Measurements from ENCODE around the gene CHRNA5.
"Not testable (repeated sequence)": the region's sequence is repeated elsewhere in the genome, so short reads cannot be mapped to it uniquely, and the experiment has no call there.

Gene CHRNA5

DNA sequence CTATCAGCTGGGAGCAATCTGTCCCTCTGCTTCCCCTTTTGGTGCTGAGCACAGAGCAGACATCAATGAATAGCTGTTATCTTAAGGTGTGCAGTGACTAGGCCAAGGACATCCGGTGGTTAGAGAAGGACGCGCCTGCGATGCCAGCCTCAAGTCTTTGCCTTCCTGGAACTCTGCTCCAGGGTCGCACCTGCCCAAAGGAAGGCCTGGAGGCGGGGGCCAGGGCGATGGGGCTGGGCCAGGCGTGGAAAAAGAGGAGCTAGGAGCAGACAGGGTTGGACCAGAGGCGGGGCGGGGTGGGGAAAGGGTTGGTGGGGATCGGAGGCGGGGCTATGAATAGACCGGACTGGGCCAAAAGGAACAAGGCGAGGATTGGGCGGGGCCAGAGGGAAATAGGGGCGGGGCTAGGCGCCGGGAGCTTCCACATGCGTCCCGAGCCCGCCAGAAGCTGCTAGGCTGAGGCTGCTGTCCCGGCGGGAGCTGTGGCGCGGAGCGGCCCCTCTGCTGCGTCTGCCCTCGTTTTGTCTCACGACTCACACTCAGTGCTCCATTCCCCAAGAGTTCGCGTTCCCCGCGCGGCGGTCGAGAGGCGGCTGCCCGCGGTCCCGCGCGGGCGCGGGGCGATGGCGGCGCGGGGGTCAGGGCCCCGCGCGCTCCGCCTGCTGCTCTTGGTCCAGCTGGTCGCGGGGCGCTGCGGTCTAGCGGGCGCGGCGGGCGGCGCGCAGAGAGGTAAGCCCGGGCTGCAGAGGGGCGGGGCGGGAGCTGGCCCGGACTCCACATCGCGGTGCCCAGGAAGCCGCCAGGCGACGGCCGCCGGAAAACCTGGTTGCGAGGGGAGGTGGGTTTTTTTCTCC, at the start of gene CHRNA5:
Gene CHRNA5 (plus strand): TSS at position 424 of the 854 bp plus-strand sequence. CDS start 200 bp downstream, at position 624.
- peak; percentile 86 for DNase-seq (ENCODE audit: low spot score)

DNA sequence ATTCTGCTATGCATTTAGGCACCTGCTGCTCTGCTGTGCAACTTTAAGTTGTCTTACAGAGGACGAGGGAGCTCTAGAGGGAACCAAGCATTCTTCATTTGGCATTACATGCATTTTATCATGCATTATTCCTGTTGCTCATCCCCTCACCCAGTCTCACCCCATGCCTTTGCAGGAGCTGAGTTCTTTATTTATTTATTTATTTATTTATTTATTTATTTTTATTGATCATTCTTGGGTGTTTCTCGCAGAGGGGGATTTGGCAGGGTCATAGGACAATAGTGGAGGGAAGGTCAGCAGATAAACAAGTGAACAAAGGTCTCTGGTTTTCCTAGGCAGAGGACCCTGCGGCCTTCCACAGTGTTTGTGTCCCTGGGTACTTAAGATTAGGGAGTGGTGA, 45.3 kb upstream of the CHRNA5 start:
- DNase-seq (ENCODE audit: low spot score) = not testable (repeated sequence)

DNA sequence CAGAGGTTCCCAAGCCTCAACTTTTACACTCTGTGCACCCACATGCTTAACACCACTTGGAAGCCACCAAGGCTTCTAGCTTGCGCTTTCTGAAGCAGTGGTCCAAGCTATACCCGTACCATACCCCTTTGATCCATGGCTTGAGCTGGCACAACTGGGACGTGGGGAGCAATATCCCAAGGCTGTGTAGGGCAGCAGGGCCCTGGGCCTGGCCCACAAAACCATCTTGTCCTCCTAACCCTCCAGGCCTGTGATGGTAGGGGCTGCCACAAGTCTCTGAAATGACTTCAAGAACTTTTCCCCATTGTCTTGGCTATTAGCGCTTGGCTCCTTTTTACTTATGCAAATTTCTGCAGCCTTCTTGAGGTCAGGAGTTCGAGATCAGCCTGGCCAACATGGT, 41.1 kb upstream of the CHRNA5 start:
- DNase-seq (ENCODE audit: low spot score) = no peak

DNA sequence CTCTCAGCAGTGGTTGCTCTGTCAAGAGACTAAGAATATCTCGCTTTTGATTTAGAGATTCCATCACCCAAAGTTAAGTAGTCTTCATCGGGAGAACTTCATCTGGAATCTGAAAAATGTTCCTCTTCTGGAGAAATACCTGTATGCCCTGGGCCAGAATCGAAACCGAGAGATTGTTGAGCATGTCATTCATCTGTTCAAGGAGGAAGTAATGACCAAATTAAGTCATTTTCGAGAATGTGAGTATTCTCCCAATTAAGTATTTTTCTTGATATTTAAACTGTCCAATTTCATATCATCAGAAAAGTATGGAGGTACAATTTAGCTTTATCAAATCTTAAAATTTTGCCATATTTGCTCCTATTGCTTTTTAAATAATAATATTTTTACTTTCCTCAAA, 38.0 kb upstream of the CHRNA5 start:
- no peak for DNase-seq (ENCODE audit: low spot score)

DNA sequence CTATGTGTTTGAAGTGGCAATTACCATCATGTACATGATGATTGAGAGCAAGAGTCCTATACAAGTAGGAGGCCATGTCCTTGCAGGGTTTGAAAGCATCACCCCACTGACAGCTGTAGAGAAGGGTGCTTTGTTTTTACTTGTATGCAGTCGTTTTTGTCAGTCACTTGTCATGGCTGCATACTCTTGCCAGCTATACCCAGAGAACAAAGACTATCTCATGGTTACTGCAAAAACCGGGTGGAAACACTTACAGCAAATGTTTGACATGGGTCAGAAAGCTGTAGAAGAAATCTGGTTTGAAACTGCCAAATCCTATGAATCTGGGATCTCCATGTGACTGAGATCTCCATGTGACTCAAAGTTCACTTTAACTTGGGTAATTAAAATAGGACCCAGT, 32.0 kb upstream of the CHRNA5 start:
- no peak for DNase-seq (ENCODE audit: low spot score)

DNA sequence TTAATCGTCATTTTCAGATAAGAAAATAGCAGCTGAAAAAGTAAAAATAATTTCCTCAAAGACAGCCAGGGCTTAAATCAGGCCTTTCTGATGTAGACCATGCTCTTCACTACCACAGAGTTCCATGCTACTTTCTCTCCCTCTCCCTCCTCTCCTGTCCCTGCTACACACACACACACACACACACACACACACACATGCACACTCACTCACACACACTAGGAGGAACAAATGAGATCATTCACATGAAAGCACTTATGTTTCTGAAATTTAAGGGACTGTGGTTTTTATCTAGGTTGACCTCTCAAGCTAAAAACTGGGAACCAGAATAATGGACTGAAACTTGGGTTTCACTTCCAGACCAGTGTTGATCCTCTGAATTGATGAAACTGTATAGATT, 29.2 kb upstream of the CHRNA5 start:
- no peak for DNase-seq (ENCODE audit: low spot score)

DNA sequence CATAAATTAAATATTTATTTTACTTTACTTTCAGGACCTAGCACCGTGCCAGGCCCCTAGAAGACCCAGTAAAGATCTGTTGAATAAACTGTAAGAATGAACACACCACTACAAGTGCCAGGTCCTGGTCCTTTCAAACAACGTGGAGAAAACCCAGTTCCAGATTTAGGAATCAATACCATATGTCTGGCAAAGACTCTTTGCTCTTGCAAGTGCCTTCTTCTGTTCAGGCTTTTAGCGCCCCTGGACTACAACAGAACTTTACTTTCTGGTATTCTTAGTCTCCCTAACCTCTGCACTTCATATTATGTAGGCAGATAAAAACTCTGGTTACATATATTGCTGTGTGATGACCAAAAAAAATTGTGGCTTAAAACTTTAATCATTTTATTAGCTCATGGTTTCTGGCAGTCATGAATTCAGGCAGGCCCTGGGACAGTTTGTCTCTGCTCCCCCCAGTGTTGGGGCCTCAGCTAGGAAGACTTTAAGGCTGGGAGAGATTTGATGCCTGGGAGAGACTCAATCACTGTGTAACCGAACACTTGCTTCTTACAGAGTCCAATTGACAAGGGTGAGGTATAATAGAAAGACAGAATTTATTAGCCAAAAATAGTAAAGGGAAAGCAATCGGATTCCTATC, 27.9 kb upstream of the CHRNA5 start:
- no peak for DNase-seq (ENCODE audit: low spot score)

DNA sequence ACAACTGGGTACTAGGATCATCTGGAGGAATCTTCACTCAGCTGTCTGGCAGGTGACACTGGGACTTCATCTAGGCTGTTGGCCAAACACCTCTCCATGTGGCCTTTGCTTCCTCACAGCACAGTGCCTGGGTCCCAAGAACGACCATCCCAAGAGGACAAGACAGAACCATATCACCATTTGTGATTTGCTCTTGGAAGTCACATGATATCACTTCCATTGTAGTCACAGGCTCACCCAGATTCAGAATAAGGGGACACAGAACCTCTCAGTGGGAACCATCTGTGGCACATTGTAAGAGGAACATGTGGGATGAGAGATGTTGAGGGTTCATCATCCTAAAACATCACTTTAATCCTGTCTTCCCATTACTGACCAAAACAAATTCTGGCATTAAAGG, 27.0 kb upstream of the CHRNA5 start:
- no peak for DNase-seq (ENCODE audit: low spot score)

DNA sequence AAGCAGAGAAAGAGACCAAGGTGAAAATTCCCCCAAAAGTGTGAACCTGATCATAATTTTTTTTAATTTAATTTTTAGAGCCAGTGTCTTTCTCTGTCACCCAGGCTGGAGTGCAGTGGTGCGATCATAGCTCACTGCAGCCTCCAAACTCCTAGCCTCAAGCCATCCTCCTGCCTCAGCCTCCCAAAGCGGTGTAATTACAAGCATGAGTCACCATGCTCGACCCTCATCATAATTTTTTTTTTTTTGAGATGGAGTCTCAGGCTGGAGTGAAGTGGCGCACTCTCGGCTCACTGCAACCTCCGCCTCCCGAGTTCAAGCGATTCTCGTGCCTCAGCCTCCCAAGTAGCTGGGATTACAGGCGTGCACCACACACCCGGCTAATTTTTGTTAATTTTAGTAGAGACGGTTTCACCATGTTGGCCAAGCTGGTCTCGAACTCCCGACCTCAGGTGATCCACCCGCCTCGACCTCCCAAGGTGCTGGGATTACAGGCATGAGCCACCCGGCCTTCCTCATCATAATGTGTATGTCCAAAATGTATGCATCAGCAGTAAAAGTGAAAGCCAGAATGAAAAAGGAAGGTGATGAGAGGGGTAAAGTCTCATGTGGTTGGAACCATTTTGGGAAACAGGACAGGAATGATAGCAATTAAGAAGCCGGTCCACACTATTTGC, 25.7 kb upstream of the CHRNA5 start:
- not testable (repeated sequence) for DNase-seq (ENCODE audit: low spot score)

DNA sequence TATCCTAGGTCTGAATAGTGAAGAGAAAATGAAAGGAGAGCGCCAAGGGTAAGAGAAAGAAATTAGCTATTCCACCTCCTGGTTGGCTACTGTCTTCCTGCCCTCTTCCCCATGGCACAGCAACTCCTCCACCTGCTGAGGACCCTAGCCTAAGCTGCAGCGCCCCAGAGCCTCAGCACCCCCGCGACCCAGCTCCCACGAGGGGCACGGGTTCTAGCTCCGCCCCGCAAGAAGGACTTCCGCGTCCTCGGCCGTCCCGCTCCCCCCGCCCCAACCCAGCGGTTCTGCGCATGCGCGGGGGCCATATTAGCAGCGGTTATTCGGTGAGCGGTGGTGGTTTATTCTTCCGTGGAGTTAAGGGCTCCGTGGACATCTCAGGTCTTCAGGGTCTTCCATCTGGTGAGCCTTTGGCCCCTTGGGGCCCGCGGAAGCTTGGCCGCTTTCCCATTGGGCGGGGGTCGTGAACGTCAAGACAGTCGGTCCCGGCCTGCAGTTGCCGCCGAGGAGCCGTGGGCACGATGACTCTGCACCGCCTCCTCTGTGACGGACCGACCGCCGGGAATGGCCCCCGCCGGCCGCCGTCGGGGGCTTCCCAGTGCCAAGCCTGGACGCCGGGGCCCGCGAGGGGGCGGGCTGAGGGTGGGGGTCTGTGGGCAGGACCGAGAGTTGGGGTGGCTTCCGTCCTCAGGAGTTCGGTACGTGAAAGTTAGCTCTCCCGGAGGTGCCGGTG, 25.0 kb upstream of the CHRNA5 start, which contains the start of gene PSMA4:
Gene PSMA4 (plus strand): TSS at position 304 of the 730 bp plus-strand sequence. CDS start 1,484 bp downstream, outside the sequence.
- DNase-seq (ENCODE audit: low spot score) = peak; percentile 97

DNA sequence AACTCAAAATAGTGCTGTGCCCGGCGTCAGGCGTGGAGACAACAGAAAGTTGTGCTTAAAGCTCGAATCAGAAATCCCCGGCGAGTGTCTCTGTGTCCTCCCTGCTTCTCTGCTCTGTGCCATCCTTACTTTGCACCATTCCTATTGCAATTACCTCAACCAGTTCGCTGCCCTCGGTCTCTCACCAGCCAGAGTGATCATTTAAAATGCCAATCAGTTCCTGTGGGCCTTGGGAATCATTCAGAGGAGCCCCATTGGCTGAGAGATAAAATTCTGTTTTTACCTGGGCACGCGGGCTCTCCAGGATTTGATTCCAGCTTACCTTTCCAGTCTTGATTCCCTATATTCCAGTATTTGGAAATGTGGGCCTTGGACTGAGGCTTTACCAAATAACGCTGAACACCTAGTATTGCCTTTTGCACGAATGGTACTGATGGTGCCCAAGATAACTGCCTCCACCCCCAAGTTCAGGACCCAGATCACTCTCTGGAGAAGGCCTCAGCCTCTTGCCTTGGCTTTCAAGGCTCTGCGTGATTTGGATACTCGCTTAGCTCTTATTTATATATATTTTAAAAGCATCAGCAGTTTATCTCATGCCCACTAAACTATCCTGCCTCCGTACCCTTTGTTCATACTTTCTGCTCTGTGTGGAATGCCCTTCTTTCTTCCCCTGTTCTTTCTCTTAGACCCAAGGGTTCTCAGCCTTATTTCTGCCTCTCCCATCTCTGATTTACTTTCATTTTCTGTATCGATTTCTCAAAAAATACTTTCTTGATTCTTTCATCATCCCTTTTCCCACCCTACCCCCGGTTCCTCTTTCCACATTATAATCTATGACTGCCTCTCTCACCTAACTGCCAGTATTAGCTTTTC, 24.2 kb upstream of the CHRNA5 start:
- DNase-seq (ENCODE audit: low spot score) = peak; percentile 29

DNA sequence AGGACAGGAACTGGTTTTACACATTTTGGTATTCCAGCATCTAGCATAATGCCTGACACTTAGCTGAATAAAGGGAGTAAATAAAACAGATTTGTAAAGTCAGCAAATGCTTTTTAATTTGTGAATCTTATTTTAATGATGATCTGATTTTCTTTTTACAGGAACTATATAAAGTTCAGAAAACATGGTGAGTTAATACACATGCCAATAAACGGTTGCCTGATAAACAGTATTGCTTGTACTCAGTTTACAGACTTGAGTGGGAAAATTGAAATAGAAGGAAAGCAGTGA, 23.6 kb upstream of the CHRNA5 start:
- DNase-seq (ENCODE audit: low spot score) = no peak

DNA sequence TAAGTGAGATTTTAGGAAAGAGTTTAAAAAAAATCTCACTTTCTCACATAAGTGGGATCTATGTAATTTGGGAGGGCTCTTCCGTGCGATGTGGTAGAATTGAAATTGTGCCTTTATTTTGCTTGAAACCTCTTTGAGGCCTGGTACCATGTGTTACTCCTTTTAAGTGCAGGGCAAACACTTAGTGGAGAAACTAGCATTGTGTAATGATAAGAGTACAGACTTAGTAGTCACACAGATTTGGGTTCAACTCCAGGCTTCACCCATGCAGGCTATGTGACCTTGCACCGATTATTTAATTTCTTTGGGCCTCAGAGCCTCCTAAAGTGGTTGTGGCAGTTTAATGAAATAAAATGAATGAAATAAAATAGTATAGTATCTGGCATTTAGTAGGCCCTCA, 22.7 kb upstream of the CHRNA5 start:
- no peak for DNase-seq (ENCODE audit: low spot score)

DNA sequence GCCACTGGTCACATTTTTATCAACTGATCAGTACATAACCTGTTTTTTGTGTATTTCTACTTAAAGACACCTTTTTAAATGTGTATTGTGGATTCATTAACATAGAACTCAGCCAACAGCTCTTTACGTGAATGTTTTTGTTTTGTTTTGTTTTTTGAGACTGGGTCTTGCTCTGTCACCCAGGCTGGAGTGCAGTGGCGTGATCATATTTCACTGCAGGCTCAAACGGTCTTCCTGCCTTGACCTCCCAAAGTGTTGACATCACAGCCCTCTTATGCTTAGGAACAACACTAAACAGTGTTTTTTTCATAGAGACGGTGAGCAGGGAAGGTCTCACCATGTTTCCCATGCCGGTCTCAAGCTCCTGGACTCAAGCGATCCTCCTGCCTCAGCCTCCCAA, 15.1 kb upstream of the CHRNA5 start:
- DNase-seq (ENCODE audit: low spot score) = no peak

DNA sequence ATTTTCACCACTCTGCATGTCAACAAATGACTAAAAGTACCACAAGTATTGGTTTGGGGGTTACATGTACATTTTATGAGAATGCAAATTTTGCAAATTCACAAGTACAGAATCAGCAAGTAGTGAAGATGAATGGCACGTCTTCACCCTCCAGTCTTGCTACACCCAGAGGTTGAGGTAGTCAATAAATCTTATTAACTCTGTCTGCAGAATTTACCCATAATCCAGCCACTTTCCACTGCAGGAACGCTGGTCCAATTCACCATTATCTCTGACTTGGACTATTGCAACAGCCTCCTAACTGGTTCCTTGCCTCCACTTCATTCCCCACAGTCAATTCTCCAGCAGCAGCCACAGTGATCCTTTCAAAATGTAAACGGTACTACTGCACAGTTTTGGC, 14.5 kb upstream of the CHRNA5 start:
- no peak for DNase-seq (ENCODE audit: low spot score)

DNA sequence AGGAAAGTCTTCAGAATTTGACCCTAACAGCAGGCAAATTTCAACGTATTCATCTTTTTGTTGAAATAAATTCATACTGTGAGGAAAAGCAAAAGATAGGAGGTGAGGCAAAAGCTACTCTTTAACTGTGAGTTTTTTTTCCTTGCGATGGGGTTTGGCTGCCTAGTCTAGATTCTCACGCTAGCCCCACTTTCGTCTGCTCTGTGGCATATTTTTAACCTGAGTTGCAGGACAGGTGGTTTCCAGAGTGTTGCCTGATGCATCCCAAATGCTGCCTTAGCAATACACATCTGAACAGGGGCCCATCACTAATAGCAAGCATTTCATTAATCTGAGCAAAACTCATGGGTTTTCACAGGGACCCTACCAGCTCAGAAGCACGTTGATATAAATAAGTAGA, 13.4 kb upstream of the CHRNA5 start:
- no peak for DNase-seq (ENCODE audit: low spot score)

DNA sequence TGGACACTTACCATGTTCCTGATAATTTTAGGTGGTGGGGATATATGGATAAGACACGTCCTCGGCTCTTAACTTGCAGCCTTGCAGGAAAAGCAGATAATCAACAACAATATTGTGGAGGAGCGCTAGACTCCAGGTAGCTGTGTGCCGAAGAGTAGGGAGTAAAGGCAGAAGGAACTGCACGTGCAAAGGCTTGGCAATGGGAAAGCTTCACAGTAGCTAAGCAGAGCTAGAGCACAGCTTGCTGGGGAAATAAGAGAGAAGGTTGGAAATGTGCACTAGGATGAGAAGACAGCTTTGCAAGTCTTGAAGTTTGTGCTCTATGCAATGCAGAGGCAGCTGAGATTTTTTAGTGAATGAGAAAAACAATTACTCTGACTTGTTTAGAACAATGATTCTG, 12.7 kb upstream of the CHRNA5 start:
- DNase-seq (ENCODE audit: low spot score) = no peak

DNA sequence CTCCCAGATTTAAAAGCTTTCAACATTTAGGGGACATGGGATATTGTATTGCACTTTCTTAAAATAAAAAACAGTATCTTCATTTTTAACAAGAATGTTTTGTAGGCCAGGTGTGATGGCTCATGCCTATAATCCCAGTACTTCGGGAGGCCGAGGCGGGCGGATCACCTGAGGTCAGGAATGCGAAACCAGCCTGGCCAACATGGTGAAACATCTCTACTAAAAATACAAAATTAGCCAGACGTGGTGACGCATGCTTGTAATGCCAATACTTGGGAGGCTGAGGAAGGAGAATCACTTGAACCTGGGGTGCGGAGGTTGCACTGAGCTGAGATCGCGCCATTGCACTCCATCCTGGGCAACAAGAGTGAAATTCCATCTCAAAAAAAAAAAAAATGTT, 5.1 kb upstream of the CHRNA5 start:
- DNase-seq (ENCODE audit: low spot score) = not testable (repeated sequence)

DNA sequence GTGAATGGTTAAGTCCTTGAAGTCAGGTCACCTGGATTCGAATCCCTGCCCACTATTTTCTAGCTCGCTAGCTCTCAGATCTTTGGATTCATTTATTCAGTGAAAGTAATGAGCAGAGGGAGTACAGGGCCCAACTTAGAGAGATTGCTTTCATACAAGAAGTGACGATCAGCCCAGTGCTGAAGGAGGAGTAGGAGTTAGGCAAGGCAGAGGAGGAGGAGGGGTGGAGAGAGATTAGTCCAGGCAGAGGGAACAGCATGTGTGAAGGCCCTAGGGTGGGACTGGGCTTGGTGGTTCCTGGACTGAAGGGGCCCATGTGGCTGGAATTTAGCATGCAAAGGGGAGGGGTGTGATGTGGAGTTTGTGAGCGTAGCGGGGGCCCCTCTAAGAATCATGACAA, 3.8 kb upstream of the CHRNA5 start:
- no peak for DNase-seq (ENCODE audit: low spot score)

DNA sequence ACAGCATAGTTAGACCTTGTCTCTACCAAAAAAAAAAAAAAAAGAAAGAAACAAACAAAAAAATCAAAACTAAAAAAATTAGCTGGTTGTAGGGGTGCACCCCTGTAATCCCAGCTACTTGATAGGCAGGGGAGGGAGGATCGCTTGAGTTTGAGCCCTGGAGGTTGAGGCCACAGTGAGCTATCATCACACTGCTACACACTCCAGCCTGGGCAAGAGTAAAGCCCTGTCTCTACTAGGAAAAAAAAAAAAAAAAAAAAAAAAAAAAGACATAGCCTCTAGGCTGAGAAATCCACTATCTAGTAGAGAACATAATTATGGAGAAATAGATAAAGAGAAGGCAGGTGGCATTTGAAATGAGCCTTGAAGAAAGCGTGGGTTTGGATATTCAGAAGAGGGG, 2.2 kb upstream of the CHRNA5 start:
- DNase-seq (ENCODE audit: low spot score) = no peak

DNA sequence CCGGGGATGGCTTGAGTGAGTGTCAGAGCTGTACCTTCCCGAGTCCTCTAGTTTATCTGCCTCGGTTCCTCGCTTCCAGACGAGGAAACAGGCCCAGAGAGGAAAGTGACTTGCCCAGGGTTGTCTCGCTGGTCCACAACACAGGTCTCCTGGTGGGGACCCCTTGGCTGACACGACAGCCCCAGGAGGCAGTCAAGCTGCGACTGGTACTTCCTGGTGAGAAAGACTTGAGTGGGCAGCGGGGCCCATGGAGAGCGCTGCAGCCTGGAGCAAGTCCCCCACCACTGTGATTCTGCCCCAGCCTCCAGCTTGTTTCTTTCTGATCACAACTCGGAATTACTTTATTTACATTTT, 600 bp upstream of the CHRNA5 start:
- DNase-seq (ENCODE audit: low spot score) = no peak

All from AG08396 (cell line).